ENCODE results near the gene ELK1.

The ELK1 gene

GRCh38 chrX:47614618-47615017 is 35.7 kb downstream of the ELK1 start:
- H3K27ac Mint-ChIP-seq = no peak overlapping the region
- no peaks in the 10 kb centered on the region for H3K4me1 Mint-ChIP-seq
- DNase-seq = no peak
- no peak for TF ChIP-seq CTCF (IDR thresholded peaks at IDR 0.05)
- no peaks in the 10 kb centered on the region for H3K36me3 Mint-ChIP-seq (ENCODE audit: low read depth)
- peaks cover 60% of the 10 kb centered on the region for H3K9me3 Mint-ChIP-seq
- peaks cover 27% of the 10 kb centered on the region for H3K27me3 Mint-ChIP-seq (ENCODE audit: low read depth, poor library complexity)
- no peak overlapping the region for H3K4me3 Mint-ChIP-seq

GRCh38 chrX:47613082-47613481 is 37.3 kb downstream of the ELK1 start:
- TF ChIP-seq CTCF (IDR thresholded peaks at IDR 0.05) = no peak
- no peak for DNase-seq
- Mint-ChIP-seq H3K27ac (no peak overlapping the region), H3K27me3 (ENCODE audit: low read depth, poor library complexity) (peaks cover 17% of the 10 kb centered on the region), H3K4me3 (no peak overlapping the region), H3K9me3 (peaks cover 64% of the 10 kb centered on the region), H3K4me1 (peaks cover 10% of the 10 kb centered on the region), H3K36me3 (ENCODE audit: low read depth) (no peaks in the 10 kb centered on the region)

- Mint-ChIP-seq H3K27ac (no peak overlapping the region), H3K9me3 (peaks cover 64% of the 10 kb centered on the region), H3K4me1 (peaks cover 11% of the 10 kb centered on the region), H3K4me3 (no peak overlapping the region), H3K27me3 (ENCODE audit: low read depth, poor library complexity) (peaks cover 12% of the 10 kb centered on the region), H3K36me3 (ENCODE audit: low read depth) (no peaks in the 10 kb centered on the region)
- DNase-seq = no peak
- TF ChIP-seq CTCF (IDR thresholded peaks at IDR 0.05) = no peak
Observed at GRCh38 chrX:47612418-47612817, 37.9 kb downstream of the ELK1 start.

GRCh38 chrX:47611926-47612325 is 38.4 kb downstream of the ELK1 start:
- H3K4me3 Mint-ChIP-seq = no peak overlapping the region
- DNase-seq = no peak
- peaks cover 65% of the 10 kb centered on the region for H3K9me3 Mint-ChIP-seq
- H3K4me1 Mint-ChIP-seq = peaks cover 11% of the 10 kb centered on the region
- no peaks in the 10 kb centered on the region for H3K36me3 Mint-ChIP-seq (ENCODE audit: low read depth)
- H3K27ac Mint-ChIP-seq = no peak overlapping the region
- H3K27me3 Mint-ChIP-seq (ENCODE audit: low read depth, poor library complexity) = peaks cover 12% of the 10 kb centered on the region
- no peak for TF ChIP-seq CTCF (IDR thresholded peaks at IDR 0.05)

GRCh38 chrX:47611489-47611888 is 38.9 kb downstream of the ELK1 start:
- no peak for DNase-seq
- Mint-ChIP-seq H3K9me3 (peaks cover 64% of the 10 kb centered on the region), H3K4me1 (peaks cover 11% of the 10 kb centered on the region), H3K27ac (no peak overlapping the region), H3K36me3 (ENCODE audit: low read depth) (no peaks in the 10 kb centered on the region), H3K4me3 (no peak overlapping the region), H3K27me3 (ENCODE audit: low read depth, poor library complexity) (peaks cover 12% of the 10 kb centered on the region)
- TF ChIP-seq CTCF (IDR thresholded peaks at IDR 0.05) = no peak

- Mint-ChIP-seq H3K9me3 (peaks cover 60% of the 10 kb centered on the region), H3K4me1 (peaks cover 11% of the 10 kb centered on the region), H3K36me3 (ENCODE audit: low read depth) (no peaks in the 10 kb centered on the region), H3K27me3 (ENCODE audit: low read depth, poor library complexity) (peaks cover 7% of the 10 kb centered on the region), H3K27ac (no peak overlapping the region), H3K4me3 (no peak overlapping the region)
- DNase-seq = no peak
- TF ChIP-seq CTCF (IDR thresholded peaks at IDR 0.05) = no peak
Observed at GRCh38 chrX:47610511-47610910, 39.9 kb downstream of the ELK1 start.
